GM10266 (cell line): ENCODE measurements around the gene ALDH3B1.
"Not testable (repeated sequence)": the region's sequence is repeated elsewhere in the genome, so short reads cannot be mapped to it uniquely, and the experiment has no call there.

ENCODE experiments used
- DNase-seq: peaks from one replicate; pipeline ENCODE4 v3.0.0; 2012; ENCODE audit errors: extremely low spot score
- CTCF ChIP-seq: IDR thresholded peaks from 2 replicates; pipeline ENCODE4 v1.5.1; 2012; ENCODE audit warnings: mild to moderate bottlenecking, low read depth; ENCODE audit not compliant: control insufficient read depth, insufficient read depth; ENCODE audit errors: missing control alignments

The ALDH3B1 gene

GRCh38 chr11:67993821-67994220, 16.3 kb upstream of the ALDH3B1 start:
- DNase-seq = not testable (repeated sequence)
- peak; percentile 50 for TF ChIP-seq CTCF

- not testable (repeated sequence) for DNase-seq
Measured at GRCh38 chr11:67994387-67994786, 15.7 kb upstream of the ALDH3B1 start.

GRCh38 chr11:67995129-67995528, 15.0 kb upstream of the ALDH3B1 start:
- not testable (repeated sequence) for DNase-seq

- not testable (repeated sequence) for DNase-seq
Measured at GRCh38 chr11:67995579-67995978, 14.5 kb upstream of the ALDH3B1 start.

GRCh38 chr11:67996051-67996450, 14.1 kb upstream of the ALDH3B1 start:
- no peak for DNase-seq
- no peak for TF ChIP-seq CTCF

GRCh38 chr11:67996622-67997474, 13.3 kb upstream of the ALDH3B1 start:
- DNase-seq = no peak
- no peak for TF ChIP-seq CTCF

GRCh38 chr11:67997475-67997921, 12.6 kb upstream of the ALDH3B1 start:
- DNase-seq = no peak
- TF ChIP-seq CTCF = no peak

- TF ChIP-seq CTCF = no peak
- DNase-seq = no peak
Measured at GRCh38 chr11:67998150-67999045, 11.7 kb upstream of the ALDH3B1 start.

GRCh38 chr11:67999201-67999629, 10.9 kb upstream of the ALDH3B1 start:
- no peak for DNase-seq
- TF ChIP-seq CTCF = no peak
